HG03575 (cell line): Measurements from ENCODE around the gene HSDL2.
"Not testable (repeated sequence)": the region's sequence is repeated elsewhere in the genome, so short reads cannot be mapped to it uniquely, and the experiment has no call there.

ENCODE experiments used
- ATAC-seq: cut with Tn5 transposase; IDR thresholded peaks from one replicate; pipeline ENCODE4 v1.9.1; 2021; ENCODE audit not compliant: unreplicated experiment, insufficient number of reproducible peaks, low FRiP score; ENCODE audit errors: extremely low read depth

HSDL2 gene

DNA sequence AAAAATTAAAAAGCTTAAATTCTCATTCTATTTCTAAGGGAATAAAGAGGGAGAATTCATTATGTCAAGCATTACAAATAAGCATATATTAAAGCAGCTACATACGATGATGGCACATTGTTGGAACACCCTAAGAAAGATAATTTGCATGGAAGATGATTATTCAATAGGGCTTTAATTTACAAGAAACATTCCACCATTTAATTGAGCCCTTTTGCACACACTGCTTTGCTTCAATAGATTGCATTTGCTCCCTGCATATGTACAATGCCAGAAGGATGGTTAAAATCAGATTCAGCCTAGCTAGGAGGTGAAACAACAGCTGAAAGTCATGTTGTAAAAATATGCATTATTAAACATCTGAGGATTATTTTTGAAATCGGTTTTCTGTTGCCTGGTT lies 128.5 kb downstream of the HSDL2 start:
- no peak for ATAC-seq

DNA sequence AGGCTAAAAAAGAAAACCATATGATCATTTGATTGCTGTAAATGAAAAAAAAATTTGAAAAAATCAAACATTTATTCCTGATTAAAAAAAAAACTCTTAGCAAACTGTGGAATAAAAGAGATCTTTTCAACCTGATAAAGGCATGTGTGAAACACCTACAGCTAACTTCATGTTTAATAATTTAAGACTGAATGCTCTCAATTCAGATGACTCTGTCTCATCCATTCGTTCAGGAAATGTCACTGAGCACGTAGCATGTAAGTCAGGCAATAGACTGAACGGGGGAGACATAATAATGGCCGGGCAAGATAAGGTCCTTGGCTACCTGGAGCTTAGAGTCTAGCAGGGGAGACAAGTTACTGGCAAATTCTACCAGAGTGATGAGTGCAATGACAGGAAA lies 132.5 kb downstream of the HSDL2 start:
- ATAC-seq: not testable (repeated sequence)

DNA sequence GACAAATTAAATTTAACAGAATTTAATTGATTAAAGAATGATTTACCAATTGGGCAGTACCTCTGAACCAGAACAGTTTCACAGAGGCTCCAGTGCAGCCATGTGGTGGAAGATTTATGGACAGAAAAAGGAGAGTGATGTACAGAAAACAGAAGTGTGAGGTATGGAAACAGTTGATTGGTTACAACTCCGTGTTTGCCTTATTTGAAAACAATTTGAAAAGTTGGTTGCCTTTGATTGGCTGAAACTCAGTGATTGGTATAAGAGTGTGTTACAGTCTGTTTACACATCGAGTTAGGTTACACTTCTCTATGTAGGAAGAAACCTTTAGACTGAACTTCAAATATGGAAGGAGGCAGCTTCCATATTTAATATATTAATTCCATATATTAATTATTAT lies 136.9 kb downstream of the HSDL2 start:
- no peak for ATAC-seq

DNA sequence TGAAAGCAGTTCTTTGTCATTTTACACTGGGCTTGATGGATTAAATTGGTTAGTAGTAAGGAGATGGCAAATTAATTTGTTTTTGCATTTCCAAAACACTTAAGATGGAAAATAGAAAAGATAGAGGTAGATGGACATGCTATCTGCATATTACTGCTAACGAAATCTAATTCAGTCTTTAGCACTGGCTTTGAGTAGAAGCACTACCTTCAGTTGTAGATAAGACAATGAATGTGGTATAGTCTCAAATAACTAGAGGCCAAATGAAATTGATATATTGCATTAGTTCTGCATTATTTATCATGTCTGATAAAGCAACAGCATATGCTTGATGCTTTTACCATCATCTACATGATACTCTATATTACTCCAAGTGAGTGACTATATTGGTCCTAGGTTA lies 140.2 kb downstream of the HSDL2 start:
- ATAC-seq: no peak

DNA sequence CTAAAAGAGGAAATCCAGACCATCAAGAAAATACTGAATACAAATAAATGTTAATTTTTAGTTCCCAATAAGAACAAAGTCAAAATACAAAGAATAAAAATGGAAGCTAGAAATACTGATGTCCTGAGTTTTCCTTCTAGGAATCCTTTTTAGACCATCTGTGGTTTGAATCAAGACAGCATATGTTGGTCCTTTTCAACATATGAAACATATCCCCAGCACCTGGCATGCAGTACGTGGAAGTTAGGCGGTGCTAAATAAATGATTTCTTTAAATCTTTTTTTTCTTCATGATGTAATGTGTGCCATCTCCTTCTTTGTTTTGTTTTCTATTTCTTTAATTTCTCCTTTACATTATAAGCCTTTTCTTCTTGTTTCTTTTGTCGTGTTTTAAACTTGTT lies 140.7 kb downstream of the HSDL2 start:
- no peak for ATAC-seq
